CD4-positive, alpha-beta T cell treated with Interleukin-2 at 100 ng/mL for 4 hours (primary cell): ENCODE data around the gene ST3GAL5.
"Not testable (repeated sequence)": the region's sequence is repeated elsewhere in the genome, so short reads cannot be mapped to it uniquely, and the experiment has no call there.

Source experiments
- DNase-seq: peaks from one replicate; pipeline ENCODE4 v3.0.0-alpha.2; 2020; ENCODE audit warnings: low spot score

ST3GAL5 gene

GRCh38 chr2:85917887-85918795, 29.4 kb upstream of the ST3GAL5 start:
- DNase-seq: no peak

DNA sequence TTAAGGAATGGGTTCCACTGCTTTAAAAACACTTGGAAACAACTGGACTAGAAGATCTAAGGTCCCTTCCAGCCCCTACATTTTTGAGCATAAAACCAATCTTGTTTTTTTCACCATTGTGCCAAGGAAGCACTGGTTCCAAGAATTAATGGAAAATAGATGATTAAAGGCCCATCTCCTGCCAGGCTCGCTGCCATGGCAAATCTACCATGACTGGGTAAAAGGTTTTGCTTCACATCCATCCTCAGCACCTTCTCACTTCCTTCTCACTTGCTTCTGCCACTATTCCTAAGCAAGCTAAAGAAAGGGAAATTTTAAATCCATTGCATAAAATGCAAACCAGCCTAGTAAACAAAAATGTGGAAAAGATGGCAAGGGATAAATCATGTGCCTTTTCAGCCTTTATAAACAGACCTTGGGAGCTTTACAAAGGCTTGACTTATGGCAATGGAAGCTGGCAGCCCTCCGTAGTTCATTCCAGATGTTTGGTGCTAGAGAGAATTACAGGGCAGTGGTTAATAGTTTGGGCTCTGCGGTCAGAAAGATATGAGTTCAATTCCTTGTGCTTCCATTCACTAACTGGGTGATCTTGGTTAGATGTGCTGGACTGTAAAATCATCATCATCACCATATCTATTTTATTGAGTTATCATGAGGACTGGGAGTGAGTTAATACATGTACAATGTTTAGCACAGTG, 27.0 kb upstream of the ST3GAL5 start:
- DNase-seq: no peak

DNA sequence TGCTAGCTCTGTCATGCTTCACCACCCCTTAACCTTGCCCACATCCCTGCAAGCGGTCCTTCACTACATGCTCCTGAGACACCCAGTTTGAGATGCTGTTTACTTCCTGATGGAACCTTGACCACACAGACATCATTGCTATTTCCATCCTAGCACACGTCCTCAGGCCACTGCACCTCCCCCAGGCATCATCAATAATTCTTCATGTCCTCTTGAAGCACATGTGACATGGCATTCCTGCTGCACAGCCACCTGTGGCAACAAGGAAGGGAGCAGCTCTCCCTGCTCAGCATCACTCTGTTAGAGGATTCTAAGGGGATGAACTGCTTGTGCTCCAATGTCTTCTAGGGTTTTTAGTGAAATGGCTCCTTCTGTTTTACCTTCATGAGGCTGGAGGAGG, 26.1 kb upstream of the ST3GAL5 start:
- no peak for DNase-seq

DNA sequence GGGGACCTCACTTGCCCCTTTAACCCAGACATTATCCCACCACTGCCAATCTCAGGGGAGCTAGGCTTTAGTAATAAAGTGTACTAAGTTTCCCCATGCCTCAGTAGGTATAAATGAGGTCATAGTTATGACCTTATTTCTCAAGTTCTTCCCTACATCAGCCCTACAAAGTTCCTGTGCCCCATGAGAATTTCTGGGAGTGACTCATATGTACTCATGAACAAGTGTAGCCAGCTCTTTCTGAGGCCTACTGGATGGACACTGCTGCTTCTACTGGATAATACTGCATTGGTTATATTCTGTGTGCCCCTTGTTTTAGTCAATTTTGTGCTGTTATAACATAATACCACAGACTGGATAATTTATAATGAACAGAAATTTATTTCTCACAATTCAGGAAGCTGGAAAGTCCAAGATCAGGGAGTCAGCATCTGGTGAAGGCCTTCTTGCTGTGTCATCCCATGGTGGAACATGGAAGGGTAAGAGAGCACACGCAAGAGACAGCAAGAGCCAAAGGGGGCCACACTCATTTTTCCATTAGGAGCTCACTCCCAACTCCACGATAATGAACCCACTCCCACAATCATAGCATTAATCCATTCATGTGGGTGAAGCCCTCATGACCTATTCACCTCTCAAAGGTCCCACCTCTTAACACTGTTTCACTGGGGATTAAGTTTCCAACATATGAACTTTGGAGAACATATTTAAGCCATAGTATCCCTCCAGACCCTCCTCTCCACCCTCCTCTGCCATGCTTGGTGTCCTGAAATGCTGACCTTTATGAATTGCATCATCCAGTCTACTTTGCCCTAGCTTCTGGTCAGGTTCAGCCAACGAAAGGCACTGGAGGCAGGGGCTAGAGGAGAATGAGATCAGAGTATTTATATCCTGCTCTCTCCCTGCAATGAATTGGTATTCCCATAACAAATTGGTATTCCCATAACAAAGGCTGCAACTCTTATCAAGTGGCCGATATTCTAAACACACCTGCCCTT, 25.4 kb upstream of the ST3GAL5 start:
- DNase-seq: no peak

GRCh38 chr2:85911814-85912692, 23.3 kb upstream of the ST3GAL5 start:
- no peak for DNase-seq

DNA sequence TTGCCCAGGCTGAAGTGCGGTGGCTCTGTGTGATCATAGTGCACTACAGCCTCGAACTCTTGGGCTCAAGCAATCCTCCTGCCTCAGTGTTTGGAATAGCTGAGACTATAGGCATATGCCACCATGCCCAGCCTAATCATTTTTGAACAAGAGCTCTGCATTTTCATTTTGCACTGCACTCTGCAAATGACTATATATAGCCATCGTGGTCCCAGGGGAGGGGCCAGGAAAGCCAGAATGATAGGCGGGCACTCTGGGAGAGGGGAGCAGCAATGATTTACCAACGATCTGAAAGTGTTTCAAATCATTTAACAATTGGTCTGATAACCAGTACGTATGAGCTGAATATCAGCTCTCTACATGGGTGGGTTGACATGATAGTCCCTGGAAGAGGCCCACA, 22.3 kb upstream of the ST3GAL5 start:
- DNase-seq: no peak

DNA sequence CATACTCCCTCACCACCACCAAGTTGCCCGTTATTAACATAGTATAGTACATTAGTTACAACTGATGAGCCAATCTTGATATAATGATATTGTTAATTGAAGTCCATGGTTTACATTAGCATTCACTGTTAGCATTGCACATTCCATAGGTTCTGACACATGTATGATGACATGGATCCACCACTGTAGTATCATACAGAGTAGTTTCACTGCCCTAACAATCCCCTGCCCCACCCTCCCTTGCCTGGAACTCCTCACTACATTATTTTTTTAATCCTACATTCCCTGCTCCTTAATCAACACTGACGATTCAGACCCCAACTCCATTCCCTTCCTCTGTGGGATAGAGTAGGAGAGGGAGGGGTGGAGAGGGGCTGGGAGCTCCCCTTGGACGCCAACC, 20.2 kb upstream of the ST3GAL5 start:
- no peak for DNase-seq

- DNase-seq: no peak
Observed at GRCh38 chr2:85908506-85908905, 19.7 kb upstream of the ST3GAL5 start.

GRCh38 chr2:85907671-85908157, 18.9 kb upstream of the ST3GAL5 start:
- DNase-seq: no peak

GRCh38 chr2:85906748-85907147, 18.0 kb upstream of the ST3GAL5 start:
- no peak for DNase-seq

DNA sequence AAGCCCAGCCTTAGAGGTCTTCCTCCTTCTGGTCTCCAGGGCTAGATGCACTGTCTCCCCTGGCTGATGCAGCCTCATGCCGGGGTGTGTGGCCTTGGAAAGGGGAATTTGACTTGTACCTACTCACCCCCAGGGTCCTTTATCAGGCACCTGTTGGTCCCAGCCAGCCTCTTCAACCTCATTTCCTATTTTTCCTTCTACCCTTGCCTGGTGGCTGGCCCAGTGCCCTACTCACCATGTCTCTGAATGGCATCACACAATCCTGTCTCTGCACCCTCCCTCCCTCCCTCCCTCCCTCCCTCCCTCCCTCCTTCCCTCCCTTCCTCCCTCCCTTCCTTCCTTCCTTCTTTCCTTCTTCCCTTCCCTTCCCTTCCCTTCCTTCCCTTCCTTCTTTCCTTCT, 17.1 kb upstream of the ST3GAL5 start:
- DNase-seq: no peak

DNA sequence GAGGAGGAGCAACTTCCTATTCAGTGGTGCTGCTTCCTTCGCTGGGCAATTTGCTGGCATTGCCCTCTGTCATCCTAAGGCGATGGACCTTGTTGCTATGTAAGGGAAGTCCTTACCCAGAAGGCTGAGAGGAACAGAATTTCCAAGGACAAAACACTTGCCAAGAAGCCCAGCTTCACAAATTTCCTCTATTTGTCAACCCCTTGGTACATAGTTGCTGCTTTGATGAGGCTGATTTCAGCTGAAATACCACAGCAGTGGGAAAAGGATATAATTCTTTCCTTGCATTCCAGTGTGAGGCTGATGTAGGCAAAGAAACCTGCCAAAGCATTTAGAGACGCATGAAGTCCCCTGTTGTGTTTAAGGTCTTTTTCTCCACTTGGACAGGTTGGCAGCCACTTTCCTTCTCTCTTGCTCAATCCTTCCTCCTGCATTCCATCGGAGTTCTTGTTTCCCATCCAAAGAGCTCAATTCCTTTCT, 16.4 kb upstream of the ST3GAL5 start:
- DNase-seq: no peak

GRCh38 chr2:85903849-85904248, 15.1 kb upstream of the ST3GAL5 start:
- no peak for DNase-seq

GRCh38 chr2:85902496-85902895, 13.7 kb upstream of the ST3GAL5 start:
- DNase-seq: no peak

GRCh38 chr2:85901155-85901554, 12.4 kb upstream of the ST3GAL5 start:
- DNase-seq: no peak

DNA sequence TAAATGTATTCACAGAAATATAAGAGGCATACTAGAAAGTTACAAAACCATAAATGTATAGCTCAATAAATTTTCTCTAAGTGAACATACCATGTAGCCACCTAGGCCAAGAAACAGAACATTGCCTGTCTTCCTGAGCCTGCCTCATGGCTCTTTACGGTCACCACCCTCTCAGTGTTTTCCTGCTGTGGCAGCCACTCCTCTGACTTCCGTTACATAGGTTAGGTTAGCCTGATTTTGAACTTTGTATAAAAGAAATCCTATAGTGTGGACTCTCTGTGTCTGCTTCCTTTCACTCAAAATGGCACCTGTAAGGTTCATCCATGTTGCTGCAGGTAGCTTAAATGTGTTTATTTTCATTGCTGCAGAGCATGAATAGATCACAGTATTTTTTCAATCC, 11.6 kb upstream of the ST3GAL5 start:
- no peak for DNase-seq

DNA sequence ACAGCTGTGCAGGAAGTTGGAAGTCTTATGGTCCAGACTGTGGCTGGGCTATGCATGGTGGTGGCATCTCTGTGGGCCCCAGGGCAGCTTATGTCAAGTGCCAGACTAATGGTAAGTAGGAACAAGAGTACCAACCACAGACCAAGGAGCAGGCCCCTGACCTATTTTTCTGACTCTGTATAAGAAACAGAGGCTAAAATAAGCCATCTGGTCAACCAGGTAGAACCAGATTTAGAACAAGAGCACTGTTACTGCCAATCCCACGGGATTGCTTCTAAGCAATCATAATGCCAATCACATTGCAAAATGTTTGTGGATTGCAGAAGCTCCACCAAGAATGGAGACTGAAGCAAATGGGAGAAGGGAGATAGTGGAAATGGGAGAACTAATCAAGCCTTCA, 11.1 kb upstream of the ST3GAL5 start:
- no peak for DNase-seq

- no peak for DNase-seq
Observed at GRCh38 chr2:85899284-85899683, 10.5 kb upstream of the ST3GAL5 start.

DNA sequence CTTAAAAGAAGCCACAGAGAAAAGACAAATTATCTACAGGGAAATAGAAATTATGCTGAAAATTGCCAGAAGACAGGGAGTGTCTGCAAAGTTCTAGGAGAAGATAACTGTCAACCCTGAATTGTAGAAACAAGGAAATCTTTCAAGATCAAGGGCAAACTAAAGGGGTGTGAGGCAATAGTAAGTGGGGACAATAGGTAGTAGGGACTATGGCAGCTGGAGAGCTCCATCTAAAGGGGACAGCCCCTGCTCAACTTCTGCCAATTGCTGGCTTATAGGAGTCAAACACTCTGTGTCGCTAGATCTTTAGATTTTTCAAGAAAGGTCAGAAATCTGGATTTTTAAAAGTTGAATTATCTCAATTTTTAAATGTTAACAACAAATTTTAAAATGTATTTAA, 10.1 kb upstream of the ST3GAL5 start:
- DNase-seq: no peak

DNA sequence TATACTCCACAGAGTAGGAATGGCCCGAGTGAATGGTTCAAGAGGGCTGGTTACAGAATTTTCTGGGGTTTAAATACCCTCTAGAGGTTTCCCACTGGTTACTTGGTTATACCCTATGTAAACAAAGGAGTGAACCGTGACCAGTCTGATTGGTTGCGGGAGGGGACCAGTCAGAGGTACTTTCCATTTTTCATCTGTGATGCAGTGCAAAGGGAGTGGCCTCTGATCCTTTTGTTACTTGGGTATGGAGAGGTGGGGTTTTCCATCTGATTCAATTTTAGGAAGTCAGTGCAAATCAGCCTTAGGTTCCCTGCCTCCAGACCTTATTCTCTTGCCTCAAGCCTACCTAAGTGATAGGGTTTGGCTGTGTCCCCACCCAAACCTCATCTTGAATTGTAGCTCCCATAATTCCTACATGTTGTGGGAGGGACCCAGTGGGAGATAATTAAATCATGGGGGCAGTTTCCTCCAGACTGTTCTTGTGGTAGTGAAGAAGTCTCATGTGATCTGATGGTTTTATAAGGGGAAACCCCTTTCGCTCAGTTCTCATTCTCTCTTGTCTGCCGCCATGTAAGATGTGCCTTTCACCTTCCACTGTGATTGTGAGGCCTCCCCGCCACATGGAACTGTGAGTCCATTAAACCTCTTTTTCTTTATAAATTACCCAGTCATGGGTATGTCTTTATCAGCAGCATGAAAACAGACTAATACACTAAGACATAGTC, 5.9 kb upstream of the ST3GAL5 start:
- not testable (repeated sequence) for DNase-seq
